ENCODE data around the gene RAB1A.
"Not testable (repeated sequence)": the region's sequence is repeated elsewhere in the genome, so short reads cannot be mapped to it uniquely, and the experiment has no call there.

Gene RAB1A

GRCh38 chr2:65142515-65142914, 12.6 kb upstream of the RAB1A start:
- Histone ChIP-seq H3K27ac (no peak overlapping the region), H3K36me3 (no peaks in the 10 kb centered on the region), H3K9me3 (ENCODE audit: severe bottlenecking) (no peaks in the 10 kb centered on the region), H3K27me3 (ENCODE audit: insufficient read depth, low read depth, severe bottlenecking) (no peaks in the 10 kb centered on the region), H3K4me3 (ENCODE audit: low read depth, low read length) (no peak overlapping the region)
- DNase-seq = no peak
- 0 out of 2 replicates have a peak, but pooled peaks have one; percentile 25 for TF ChIP-seq CTCF (IDR thresholded peaks at IDR 0.05; ENCODE audit: low read depth, low read length)

GRCh38 chr2:65137197-65137775, 7.4 kb upstream of the RAB1A start:
- Histone ChIP-seq H3K9me3 (ENCODE audit: severe bottlenecking) (no peaks in the 10 kb centered on the region), H3K36me3 (no peaks in the 10 kb centered on the region), H3K27me3 (ENCODE audit: insufficient read depth, low read depth, severe bottlenecking) (no peaks in the 10 kb centered on the region), H3K27ac (no peak overlapping the region), H3K4me3 (ENCODE audit: low read depth, low read length) (no peak overlapping the region)
- TF ChIP-seq CTCF (IDR thresholded peaks at IDR 0.05; ENCODE audit: low read depth, low read length) = no peak
- no peak for DNase-seq

- no peak for TF ChIP-seq CTCF (IDR thresholded peaks at IDR 0.05; ENCODE audit: low read depth, low read length)
- Histone ChIP-seq H3K27me3 (ENCODE audit: insufficient read depth, low read depth, severe bottlenecking) (no peaks in the 10 kb centered on the region), H3K9me3 (ENCODE audit: severe bottlenecking) (no peaks in the 10 kb centered on the region), H3K36me3 (no peaks in the 10 kb centered on the region), H3K27ac (no peak overlapping the region), H3K4me3 (ENCODE audit: low read depth, low read length) (no peak overlapping the region)
- no peak for DNase-seq
These were observed 6.3 kb upstream of the RAB1A start for GRCh38 chr2:65136253-65136652.

GRCh38 chr2:65134158-65134557, 4.3 kb upstream of the RAB1A start:
- no peak for TF ChIP-seq CTCF (IDR thresholded peaks at IDR 0.05; ENCODE audit: low read depth, low read length)
- Histone ChIP-seq H3K9me3 (ENCODE audit: severe bottlenecking) (no peaks in the 10 kb centered on the region), H3K27ac (no peak overlapping the region), H3K36me3 (peaks cover 5% of the 10 kb centered on the region), H3K27me3 (ENCODE audit: insufficient read depth, low read depth, severe bottlenecking) (no peaks in the 10 kb centered on the region), H3K4me3 (ENCODE audit: low read depth, low read length) (no peak overlapping the region)
- DNase-seq = no peak

- Histone ChIP-seq H3K36me3 (peaks cover 6% of the 10 kb centered on the region), H3K4me3 (ENCODE audit: low read depth, low read length) (no peak overlapping the region), H3K27ac (no peak overlapping the region), H3K27me3 (ENCODE audit: insufficient read depth, low read depth, severe bottlenecking) (no peaks in the 10 kb centered on the region), H3K9me3 (ENCODE audit: severe bottlenecking) (no peaks in the 10 kb centered on the region)
- DNase-seq = no peak
- no peak for TF ChIP-seq CTCF (IDR thresholded peaks at IDR 0.05; ENCODE audit: low read depth, low read length)
These were observed 3.7 kb upstream of the RAB1A start for GRCh38 chr2:65133626-65134025.

GRCh38 chr2:65132930-65133329, 3.0 kb upstream of the RAB1A start:
- DNase-seq; H3K9me3 ChIP-seq (ENCODE audit: severe bottlenecking); H3K27me3 ChIP-seq (ENCODE audit: insufficient read depth, low read depth, severe bottlenecking); H3K27ac ChIP-seq; H3K4me3 ChIP-seq (ENCODE audit: low read depth, low read length): not testable (repeated sequence)
- H3K36me3 ChIP-seq = peaks cover 10% of the 10 kb centered on the region

All from WERI-Rb-1 (cell line).